KMS-11 (cell line): ENCODE data around the gene SLC25A21.

Experiments used
- H2AFZ ChIP-seq: fragments of 200-600 bp; sonication (generic); 2 replicates; pipeline ENCODE4 v1.6.1; 2016; ENCODE audit warnings: antibody characterized with exemption, mixed run types, low read depth
- H3K27ac ChIP-seq: fragments of 200-600 bp; sonication (generic); 2 replicates; pipeline ENCODE4 v1.6.1; 2016; ENCODE audit warnings: mild to moderate bottlenecking, mixed run types
- H3K27me3 ChIP-seq: fragments of 200-600 bp; sonication (generic); 2 replicates; pipeline ENCODE4 v1.6.1; 2017; ENCODE audit warnings: mild to moderate bottlenecking, low read depth, mixed run types, moderate library complexity; ENCODE audit not compliant: insufficient read depth
- H3K36me3 ChIP-seq: fragments of 200-600 bp; sonication (generic); 2 replicates; pipeline ENCODE4 v1.6.1; 2017; ENCODE audit warnings: mild to moderate bottlenecking, mixed run types; ENCODE audit not compliant: insufficient read depth
- H3K4me1 ChIP-seq: fragments of 200-600 bp; sonication (generic); 2 replicates; pipeline ENCODE4 v1.6.1; 2016; ENCODE audit warnings: mild to moderate bottlenecking, low read depth, mixed run types; ENCODE audit not compliant: poor library complexity, severe bottlenecking
- H3K4me2 ChIP-seq: fragments of 200-600 bp; sonication (generic); 2 replicates; pipeline ENCODE4 v1.7.0; 2016; ENCODE audit warnings: mild to moderate bottlenecking, mixed run types
- H3K4me3 ChIP-seq: fragments of 200-600 bp; sonication (generic); IDR thresholded peaks from 2 replicates; pipeline ENCODE4 v1.6.1; 2017; ENCODE audit warnings: low read depth, low read length, mixed read lengths; ENCODE audit not compliant: insufficient read depth
- H3K79me2 ChIP-seq: fragments of 200-600 bp; sonication (generic); 2 replicates; pipeline ENCODE4 v1.6.1; 2016; ENCODE audit warnings: low read depth, mixed run types; ENCODE audit not compliant: insufficient read depth
- H3K9ac ChIP-seq: fragments of 200-600 bp; sonication (generic); 2 replicates; pipeline ENCODE4 v1.6.1; 2016; ENCODE audit warnings: mild to moderate bottlenecking, mixed run types
- H4K20me1 ChIP-seq: fragments of 200-600 bp; sonication (generic); 2 replicates; pipeline ENCODE4 v1.6.1; 2016; ENCODE audit warnings: mild to moderate bottlenecking, mixed run types; ENCODE audit not compliant: insufficient read depth
- TF ChIP-seq, protein P1 (sequence below): fragments of 200-600 bp; sonication (generic); conservative IDR thresholded peaks from 2 replicates; pipeline ENCODE4 v1.6.1; 2017; ENCODE audit warnings: low read depth, mild to moderate bottlenecking, antibody characterized with exemption, low read length, moderate library complexity, mixed read lengths

The SLC25A21 gene

GRCh38 chr14:37179896-37180502 is 7.6 kb upstream of the SLC25A21 start:
- no peak overlapping the region for H3K4me2 ChIP-seq
- TF ChIP-seq, protein P1, sequence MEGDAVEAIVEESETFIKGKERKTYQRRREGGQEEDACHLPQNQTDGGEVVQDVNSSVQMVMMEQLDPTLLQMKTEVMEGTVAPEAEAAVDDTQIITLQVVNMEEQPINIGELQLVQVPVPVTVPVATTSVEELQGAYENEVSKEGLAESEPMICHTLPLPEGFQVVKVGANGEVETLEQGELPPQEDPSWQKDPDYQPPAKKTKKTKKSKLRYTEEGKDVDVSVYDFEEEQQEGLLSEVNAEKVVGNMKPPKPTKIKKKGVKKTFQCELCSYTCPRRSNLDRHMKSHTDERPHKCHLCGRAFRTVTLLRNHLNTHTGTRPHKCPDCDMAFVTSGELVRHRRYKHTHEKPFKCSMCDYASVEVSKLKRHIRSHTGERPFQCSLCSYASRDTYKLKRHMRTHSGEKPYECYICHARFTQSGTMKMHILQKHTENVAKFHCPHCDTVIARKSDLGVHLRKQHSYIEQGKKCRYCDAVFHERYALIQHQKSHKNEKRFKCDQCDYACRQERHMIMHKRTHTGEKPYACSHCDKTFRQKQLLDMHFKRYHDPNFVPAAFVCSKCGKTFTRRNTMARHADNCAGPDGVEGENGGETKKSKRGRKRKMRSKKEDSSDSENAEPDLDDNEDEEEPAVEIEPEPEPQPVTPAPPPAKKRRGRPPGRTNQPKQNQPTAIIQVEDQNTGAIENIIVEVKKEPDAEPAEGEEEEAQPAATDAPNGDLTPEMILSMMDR, result no peak

GRCh38 chr14:37172936-37173614 is 669 bp upstream of the SLC25A21 start:
- Histone ChIP-seq H2AFZ (no peak overlapping the region), H3K9ac (no peak overlapping the region)
- TF ChIP-seq, protein P1, result no peak

More at GRCh38 chr14:37179896-37180502, 7.6 kb upstream of the SLC25A21 start:
- Histone ChIP-seq H3K27me3 (no peaks in the 10 kb centered on the region), H3K4me1 (no peaks in the 10 kb centered on the region), H2AFZ (no peak overlapping the region), H3K4me3 (no peak overlapping the region), H3K79me2 (no peaks in the 10 kb centered on the region), H3K9ac (no peak overlapping the region), H3K36me3 (no peaks in the 10 kb centered on the region), H4K20me1 (no peaks in the 10 kb centered on the region), H3K27ac (no peak overlapping the region)

GRCh38 chr14:37171678-37172023 is 755 bp downstream of the SLC25A21 start:
- H3K79me2 ChIP-seq, result no peaks in the 10 kb centered on the region
- no peaks in the 10 kb centered on the region for H3K27me3 ChIP-seq
- TF ChIP-seq, protein P1, result no peak
- H3K36me3 ChIP-seq, result no peaks in the 10 kb centered on the region
- no peak overlapping the region for H3K27ac ChIP-seq
- no peak overlapping the region for H3K4me3 ChIP-seq
- H3K9ac ChIP-seq, result no peak overlapping the region
- no peak overlapping the region for H3K4me2 ChIP-seq
- no peaks in the 10 kb centered on the region for H3K4me1 ChIP-seq
- H4K20me1 ChIP-seq, result no peaks in the 10 kb centered on the region
- no peak overlapping the region for H2AFZ ChIP-seq

More at GRCh38 chr14:37172936-37173614, 669 bp upstream of the SLC25A21 start:
- no peaks in the 10 kb centered on the region for H3K36me3 ChIP-seq
- H3K27me3 ChIP-seq, result no peaks in the 10 kb centered on the region
- H3K4me1 ChIP-seq, result no peaks in the 10 kb centered on the region
- H3K27ac ChIP-seq, result no peak overlapping the region
- H3K4me3 ChIP-seq, result no peak overlapping the region
- H3K79me2 ChIP-seq, result no peaks in the 10 kb centered on the region
- H3K4me2 ChIP-seq, result no peak overlapping the region
- no peaks in the 10 kb centered on the region for H4K20me1 ChIP-seq

GRCh38 chr14:37170993-37171392 is 1.4 kb downstream of the SLC25A21 start:
- H3K79me2 ChIP-seq, result no peaks in the 10 kb centered on the region
- H3K36me3 ChIP-seq, result no peaks in the 10 kb centered on the region
- no peak overlapping the region for H3K4me3 ChIP-seq
- TF ChIP-seq, protein P1, result no peak
- H3K27me3 ChIP-seq, result no peaks in the 10 kb centered on the region
- no peak overlapping the region for H2AFZ ChIP-seq
- H4K20me1 ChIP-seq, result no peaks in the 10 kb centered on the region
- H3K27ac ChIP-seq, result no peak overlapping the region
- H3K9ac ChIP-seq, result no peak overlapping the region
- no peaks in the 10 kb centered on the region for H3K4me1 ChIP-seq
- H3K4me2 ChIP-seq, result no peak overlapping the region
